CD4-positive, alpha-beta T cell treated with Interleukin-1 beta for 1 hour (primary cell): ENCODE results near the gene ARHGEF26.

Source experiments
- DNase-seq, 2 donors: peaks; one replicate each; pipeline ENCODE4 v3.0.0-alpha.2; 2020 to 2022

ARHGEF26 gene

DNA sequence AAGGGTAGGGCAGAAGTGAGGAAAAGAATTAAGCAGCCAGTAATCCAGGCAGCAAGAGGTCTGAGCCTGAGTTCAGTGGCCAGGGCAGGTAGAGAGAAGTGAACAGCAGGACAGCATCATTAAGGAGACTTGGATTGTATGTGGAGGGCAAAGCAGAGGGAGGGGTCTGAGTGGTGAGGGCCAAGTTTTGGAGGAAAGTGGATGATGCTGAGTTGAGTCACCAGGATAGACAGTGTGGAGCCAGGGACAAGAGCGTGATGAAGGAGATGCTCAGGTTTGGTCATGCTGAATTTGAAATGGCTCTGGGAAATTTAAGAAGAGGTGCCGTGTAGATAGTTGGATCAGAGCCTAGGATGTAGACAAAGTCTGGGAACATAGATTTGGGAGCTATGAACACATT, 93.1 kb downstream of the ARHGEF26 start:
- DNase-seq, result no peak

DNA sequence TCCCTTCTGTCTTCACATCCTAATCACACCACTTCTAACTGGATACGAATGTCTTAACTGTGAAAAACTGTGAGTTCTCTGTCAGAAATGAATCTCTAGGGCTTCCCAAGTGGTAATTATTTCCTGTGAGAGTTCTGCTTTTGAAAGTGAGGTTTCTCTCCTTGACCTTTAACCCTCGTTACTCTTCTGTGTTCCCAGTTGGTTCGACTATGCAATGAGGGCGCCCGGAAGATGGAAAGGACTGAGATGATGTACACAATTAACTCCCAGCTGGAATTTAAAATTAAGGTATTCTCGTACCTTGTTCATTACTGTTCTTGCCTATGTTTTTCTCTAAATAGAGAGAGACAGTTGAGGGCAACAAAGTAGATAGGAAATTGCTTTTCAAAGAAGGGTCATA, 96.5 kb downstream of the ARHGEF26 start:
- DNase-seq, result no peak

DNA sequence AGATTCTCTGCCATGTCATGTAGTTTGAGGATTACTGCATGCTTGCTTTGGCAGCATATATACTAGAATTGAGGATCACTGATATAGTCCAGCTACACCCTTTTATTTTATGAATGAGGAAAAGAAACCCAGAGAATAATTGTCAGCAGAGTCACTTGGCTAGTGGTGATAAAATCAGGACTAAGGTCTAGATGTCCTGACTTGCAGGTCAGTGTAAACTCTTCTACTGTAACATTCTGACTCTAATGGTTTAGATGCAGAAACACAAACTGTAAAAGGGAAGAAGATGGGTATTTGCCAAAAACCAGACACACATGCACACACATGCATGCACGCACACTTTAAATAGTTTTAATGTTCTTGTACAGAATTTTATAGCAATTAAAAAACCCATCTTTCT, 97.5 kb downstream of the ARHGEF26 start:
- no peak for DNase-seq

DNA sequence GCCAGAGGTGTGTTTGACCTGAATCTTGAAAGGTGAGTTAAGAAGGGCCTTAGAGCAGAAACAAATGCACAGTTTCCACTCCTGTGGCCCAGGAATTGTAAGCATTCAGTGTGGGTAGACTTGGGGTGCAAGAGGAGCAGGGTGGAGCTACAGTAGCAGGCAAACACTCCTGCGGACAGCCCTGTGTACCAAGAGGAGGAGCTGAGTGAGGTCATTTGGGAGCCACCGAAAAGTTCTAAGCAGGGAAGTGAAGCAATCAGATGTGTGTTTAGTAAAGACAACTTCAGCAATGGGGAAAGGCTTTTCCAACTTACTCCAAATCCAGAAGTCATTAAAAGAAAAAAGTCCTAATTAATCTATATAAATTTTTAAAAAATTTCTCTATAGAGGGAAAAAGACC, 99.3 kb downstream of the ARHGEF26 start:
- DNase-seq, result no peak

DNA sequence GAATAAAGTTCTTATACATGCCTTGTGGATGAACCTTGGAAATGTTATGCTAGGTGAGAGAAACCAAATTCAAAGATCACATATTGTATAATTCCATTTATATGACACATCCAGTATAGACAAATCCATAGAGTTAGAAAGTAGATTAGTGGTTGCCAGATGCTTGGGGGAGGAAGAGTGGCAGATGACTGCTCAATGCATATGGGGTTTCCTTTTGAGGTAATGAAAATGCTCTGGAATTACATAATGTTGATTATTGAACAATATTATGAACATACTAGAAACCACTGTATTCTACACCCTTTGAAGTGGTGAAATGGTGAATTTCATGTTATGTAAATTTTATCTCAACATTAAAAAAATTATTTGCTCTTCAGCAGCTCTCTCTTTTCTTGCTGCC, 102.3 kb downstream of the ARHGEF26 start:
- no peak for DNase-seq

DNA sequence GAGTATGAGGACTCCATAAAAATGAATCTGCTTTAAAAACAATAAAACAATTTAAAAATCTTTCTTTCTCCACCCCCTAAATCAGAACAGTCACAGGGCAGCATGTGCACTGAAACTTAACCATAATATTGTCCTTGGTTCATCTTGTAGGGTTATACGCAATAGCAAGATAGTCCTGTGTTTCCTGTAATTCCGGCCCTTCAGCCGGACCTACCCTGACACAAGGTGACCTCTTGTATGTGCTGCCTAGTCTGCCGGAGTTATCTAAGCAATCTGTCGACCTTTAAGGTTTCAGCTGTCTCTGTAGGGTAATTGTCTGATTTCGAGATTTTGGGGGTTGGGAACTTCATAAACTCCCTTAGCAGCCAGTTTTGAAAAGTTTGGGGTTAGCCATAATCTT, 103.2 kb downstream of the ARHGEF26 start:
- DNase-seq, result no peak

DNA sequence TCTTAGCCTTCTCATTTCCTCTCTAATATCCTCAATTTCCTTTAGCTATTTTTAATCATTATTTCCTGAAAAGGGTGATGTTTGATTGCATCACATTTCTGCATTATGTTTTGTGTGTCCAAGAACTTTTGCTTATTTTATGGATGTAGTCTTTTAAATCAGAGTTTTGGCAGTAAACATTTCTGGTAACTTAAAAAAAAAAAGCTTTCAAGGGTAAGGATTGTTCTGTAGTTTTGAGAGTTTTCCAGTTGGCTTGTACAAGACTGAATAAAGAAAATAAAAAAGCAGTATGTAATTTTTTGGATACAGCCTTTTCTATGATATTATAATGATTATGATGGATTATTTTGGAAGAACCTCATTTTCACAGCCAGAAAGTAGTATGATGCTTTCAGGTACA, 103.7 kb downstream of the ARHGEF26 start:
- no peak for DNase-seq

DNA sequence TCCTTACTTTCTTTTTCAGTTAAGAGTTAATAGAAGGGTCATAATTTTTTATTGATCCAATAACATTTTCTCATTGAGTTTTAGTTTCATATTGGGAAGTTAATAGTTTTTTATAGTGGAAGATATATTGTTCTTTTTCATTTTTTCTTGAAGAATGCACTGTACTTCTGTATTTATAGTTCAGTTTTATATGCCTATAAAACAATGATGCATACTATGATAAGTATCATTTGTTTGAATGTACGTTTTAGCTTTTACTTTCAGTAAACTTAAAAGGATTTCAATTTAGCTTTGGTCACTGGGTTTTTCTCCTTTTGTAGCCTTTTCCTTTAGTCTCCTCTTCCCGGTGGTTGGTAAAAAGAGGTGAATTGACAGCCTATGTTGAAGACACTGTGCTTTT, 104.3 kb downstream of the ARHGEF26 start:
- DNase-seq, result no peak

DNA sequence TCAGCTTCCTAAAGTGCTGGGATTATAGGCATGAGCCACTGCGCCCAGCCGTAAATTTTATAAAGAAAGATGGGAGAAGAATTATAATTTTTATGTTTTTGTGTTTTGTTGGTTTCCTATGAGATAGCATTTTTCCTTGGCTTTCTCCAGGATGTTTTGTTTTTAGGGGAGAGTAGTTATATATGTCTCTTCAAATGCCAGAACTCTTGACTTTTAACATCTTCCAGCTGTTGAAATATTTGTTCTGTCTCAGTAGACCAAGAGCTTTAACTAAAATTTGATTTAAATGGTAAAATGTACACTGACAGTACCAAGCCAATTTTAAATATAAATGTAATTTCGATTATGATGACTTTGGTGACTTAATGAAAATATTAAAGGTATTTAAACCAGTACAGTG, 106.3 kb downstream of the ARHGEF26 start:
- DNase-seq, result no peak

DNA sequence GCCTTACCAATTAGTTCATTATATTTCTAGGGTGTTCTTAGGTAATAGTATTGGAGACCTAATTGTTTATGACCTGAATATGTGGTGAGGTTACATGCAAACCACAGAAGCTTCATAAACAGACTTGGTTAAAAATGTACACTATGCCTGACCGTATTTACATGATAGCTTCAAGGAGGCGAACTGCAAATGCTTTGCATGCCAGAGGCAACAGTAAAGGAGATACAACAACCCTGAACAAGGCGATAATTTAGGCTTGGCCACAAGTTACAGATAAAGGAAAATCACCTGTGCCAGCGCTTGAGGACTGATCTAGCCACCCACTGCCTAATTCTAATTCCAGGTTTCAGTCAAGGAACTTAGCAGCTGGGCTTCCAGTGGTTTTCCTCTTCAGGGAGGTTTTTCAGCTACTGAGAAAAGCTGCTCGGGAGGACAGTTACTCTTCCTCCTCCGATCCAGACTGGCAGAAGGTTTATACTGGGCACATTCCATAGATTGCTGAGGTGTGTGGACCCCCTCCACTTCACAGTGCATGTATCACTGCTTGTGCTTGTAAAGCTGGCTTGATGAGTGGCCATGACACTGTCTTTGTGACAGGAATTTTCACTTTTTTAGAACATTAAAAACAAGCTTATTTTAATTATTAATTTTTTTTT, 107.5 kb downstream of the ARHGEF26 start:
- DNase-seq, result no peak

DNA sequence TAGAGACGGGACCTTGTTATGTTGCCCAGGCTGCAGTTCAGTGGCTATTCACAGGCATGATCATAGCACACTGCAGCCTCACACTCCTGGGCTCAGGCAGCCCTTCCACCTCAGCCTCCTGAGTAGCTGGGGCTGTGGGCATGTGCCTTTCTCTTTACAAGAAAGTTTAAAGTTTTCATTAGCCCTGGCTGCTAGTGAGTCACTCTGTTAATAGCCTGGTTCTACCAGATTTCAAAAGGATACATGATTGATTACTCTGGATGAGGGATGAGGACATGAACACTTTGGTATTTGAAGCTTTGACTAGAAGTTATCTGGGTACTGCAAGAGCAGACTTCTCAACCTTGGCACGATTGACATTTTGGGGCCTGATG, 108.0 kb downstream of the ARHGEF26 start:
- DNase-seq, result no peak

DNA sequence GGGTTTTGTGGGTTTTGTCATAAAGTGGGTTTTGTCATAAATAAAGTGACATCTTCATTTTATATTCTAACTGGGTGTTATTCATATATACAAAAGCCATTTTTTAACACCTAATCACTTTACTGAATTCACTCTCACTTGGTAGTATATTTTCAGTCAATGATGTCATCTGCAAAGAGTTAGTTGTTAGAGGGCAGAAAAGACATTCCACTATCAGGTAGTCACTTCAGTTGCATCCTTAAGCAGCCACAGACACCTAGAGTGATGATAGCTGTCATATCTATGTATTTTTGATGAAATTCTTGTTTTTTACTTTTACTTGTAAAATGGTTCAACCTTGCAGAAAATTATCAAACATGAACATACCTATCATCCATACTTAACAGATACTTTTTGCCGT, 114.1 kb downstream of the ARHGEF26 start:
- no peak for DNase-seq

DNA sequence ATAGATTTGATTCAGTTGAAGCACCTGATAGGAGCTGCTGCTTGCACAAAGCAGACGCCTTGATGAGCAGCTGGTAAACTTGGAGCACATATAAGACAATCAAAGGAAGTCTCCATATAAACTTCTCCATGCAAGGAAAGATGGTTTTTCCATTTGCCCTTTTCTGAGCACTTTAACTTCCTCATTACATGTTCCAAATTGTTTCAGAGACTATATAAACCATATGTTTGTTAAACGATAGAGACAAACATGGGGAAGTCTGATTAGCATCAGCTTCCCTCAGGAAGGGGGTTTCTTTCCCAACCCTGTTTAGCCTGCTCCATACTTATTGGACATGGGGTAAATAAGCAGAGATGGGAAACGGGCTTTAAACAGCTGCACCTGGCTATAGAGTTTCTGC, 115.1 kb downstream of the ARHGEF26 start:
- no peak for DNase-seq

DNA sequence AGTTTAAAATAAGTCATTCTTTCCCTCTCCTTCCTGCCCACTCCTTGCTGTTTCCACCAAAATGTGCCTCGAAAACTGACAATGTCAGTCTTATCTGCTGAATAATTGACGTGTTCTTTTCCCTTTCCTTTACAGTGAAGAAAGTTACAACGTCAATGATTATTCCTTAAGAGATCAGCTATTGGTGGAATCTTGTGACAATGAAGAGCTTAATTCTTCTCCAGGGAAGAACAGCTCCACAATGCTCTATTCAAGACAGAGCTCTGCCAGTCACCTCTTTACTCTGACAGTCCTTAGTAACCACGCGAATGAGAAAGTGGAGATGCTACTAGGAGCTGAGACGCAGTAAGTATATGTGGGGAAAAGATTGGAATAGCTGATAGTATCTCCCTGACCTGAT, 119.0 kb downstream of the ARHGEF26 start:
- no peak for DNase-seq

DNA sequence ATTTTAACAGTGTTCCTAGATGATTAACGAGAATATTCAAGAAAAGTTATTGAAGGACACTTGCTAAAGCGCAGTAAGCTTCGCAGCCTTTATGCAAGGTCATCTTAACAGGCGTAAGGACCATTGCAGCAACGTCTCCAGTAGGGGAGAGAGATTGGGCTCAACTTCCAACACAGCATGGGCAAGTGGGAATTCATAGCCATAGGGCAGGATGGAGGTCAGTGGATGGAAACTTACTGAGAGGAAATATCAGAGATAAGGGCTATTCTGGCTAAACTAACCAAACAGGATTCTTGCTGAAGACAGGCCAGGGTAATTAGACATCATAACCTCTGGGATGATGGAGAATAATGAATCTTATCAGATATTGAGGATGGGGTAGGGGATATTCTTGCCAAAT, 120.3 kb downstream of the ARHGEF26 start:
- no peak for DNase-seq

DNA sequence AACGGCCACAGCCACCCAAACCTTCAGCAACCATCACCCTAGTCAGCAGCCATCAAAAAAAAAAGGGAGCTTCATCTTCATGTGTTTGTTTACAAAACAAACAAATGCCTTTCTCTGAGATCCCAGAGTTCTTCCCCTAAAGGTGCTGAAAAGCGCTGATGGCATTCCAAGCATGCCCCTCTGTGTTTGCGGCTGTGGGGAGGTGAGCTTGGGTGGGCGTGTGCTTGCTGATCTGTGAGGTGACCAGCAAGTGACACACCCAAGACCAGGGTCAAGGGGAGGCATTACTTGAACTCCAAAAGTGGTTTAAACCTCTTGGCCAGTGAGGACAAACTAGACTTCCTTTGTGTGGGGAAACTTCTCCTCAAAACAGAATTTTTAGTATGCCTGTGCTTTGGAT, 121.6 kb downstream of the ARHGEF26 start:
- DNase-seq, result no peak

DNA sequence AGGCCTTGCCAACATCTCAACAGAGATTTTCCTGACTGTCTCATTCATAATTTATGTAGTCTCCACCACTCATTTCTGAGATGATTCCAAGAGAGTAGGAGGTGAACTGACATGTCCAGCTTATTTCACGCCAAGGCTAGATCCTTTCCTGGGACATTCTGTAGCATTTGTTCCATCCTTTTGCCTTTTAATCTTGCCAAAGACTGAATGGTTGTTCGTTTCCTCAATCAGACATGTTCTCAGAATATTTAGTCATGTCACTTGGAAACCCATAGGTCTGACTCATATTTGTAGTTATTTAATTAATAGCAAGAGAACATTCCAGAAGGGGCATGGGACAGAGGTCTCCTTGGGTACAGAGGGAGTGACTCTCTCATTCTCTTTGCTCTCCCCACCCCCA, 122.2 kb downstream of the ARHGEF26 start:
- no peak for DNase-seq

DNA sequence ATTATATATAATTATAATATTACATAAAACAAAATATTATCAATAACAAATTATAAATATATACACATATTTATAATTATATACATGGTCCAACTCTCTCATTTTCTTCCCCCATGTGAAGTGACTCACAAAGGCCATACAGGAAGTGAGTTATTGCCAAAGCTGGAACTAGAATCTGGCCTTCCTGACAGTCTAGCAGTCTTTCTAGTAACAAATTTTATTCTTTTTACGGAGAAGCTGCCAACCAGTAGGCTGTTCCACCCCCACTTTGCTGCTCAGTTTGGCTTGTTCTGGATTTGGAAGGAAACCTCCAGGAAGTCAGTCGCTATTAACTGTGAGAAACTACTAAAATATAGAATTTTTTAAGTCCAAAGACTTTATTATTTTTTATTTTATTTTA, 123.5 kb downstream of the ARHGEF26 start:
- DNase-seq, result no peak

DNA sequence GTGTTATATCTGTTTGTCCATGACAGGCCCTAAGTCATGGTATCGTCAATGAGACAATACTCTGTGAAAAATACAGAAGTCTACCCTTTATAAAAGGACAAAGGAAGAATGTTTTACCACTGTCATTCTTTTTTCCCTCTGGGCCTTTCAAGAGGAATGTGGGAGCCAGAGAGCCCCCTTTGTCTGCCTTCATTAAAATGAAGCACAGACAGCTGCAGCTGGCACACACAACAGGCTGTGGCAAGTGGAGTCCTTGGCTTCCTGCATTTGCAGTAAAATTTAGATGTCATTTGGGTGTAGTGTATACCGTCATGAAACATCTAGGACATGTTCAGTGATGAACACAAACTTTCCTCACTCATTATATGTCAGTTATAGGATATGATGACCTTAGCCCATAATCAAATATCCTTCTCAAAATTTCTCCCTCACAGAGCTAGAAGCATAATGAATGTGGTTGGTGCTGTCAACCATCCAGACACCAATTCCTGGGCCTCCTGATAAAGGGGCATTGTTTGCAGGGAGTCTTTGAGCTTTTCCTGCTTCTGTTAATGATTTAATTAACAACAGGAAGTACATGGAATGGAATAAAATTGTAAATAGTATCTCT, 126.7 kb downstream of the ARHGEF26 start:
- no peak for DNase-seq

DNA sequence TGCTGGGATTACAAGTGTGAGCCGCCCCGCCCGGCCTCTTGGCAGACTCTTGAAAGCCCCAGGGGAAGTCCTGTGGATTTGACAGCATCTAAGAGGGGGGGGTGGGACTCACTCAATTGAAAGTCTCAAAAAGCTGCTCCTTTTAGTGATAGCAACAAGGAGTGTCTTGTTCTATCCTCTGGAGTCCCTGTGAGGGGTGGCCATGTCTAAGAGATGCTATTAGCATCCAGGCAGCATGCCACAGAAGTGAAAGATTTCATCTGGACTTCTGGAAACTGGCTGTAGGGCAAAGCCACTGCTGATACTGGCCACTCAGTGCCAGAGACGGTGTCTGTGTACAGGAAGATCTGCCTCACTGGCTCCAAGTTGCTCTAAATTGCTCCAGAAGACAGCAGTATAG, 129.1 kb downstream of the ARHGEF26 start:
- DNase-seq, result no peak

DNA sequence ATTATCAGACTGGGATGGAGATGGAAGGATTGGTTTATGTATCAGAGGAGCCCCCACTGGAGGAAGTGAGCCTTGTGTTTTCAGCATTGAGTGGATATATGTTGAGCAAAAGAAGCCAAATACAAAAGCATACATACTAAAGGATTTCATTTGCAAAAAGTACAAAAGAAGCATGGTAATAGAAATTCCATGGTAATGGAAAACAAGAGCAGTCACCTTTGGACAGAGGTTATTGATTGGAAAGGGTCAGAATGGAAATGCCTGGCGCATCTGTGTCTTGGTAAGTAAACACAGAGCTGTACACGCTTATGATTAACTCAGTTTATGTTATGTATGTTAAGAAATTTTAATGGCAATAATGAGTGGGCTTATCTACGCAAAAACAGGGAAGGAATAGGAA, 130.4 kb downstream of the ARHGEF26 start:
- DNase-seq, result no peak

DNA sequence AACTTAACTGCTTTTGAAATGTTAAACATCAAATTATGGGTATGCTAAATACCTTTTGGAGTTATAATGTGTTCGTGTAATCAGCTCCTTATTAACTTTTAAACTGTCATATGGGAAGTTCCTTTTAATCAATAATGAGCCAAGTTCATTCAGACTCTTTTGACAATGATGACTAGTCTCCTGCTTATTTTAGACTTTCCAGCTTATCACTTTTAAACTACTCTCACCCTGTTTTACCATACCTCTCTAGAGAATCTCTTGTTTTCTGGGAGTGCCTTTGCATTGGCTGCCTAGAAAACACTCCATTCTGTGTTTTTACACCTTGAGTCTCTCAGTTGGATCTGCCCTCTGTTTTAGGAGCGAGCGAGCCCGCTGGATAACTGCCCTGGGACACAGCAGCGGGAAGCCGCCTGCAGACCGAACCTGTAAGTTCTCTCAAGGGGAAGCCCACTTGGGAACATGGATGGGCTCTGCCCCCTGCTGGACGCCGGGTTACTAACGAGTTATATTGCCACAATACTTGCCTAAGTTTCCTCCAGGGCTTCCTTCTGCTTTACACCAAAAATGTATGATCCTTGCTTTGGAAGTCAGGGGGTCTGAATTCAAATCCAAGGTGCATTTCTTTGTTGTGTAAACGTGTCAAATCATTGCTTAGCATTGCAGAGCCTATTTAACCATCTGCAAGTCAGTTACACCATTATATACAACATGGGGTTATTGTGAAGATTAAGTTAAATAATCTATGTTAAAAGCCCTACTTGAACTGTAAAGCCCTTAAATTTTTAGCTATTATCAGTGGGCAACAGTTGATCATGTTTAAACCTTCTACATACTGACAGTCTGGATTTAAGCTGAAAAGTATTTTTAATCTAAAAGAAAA, 131.8 kb downstream of the ARHGEF26 start:
- peak; percentile 47 to 57 for DNase-seq

DNA sequence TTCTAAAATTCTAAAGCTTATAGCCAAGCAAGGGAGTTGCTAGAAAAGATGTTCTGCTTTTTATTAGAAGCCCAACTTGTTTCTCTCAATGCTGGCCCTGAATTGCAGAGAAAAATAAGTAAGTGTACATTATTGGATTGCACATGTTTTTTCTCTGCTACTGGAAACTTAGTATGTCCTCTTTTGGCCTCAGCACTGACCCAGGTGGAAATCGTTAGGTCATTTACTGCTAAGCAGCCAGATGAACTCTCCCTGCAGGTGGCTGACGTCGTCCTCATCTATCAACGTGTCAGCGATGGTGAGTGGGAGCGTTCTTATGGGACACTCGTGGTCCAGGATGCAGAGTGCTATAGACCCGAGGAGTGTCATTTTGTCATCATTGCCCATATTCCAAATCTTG, 133.3 kb downstream of the ARHGEF26 start:
- DNase-seq, result no peak

DNA sequence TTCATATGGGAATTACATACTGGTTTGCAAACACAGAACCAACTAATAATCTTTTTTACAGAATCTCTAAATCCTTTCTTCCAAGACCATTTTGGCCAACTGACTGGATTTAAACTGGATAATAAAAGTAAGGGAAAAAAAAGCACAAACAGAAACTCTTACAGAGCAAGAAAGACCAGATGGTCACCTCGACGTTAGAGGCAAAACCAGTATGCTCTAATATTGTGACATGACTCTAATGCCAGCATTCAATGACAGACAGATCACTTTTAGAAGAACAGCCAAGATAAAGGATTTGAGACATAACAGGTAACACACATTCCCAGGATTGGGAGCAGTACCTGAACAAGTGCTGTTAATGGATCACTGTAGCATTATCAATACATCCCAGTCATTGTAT, 152.2 kb downstream of the ARHGEF26 start:
- no peak for DNase-seq
